HG03066 (cell line): ENCODE data around the gene STPG4.
"Not testable (repeated sequence)": the region's sequence is repeated elsewhere in the genome, so short reads cannot be mapped to it uniquely, and the experiment has no call there.

Experiments used
- ATAC-seq: cut with Tn5 transposase; IDR thresholded peaks from one replicate; pipeline ENCODE4 v1.9.1; 2021; ENCODE audit warnings: low read depth; ENCODE audit not compliant: unreplicated experiment

The STPG4 gene

DNA sequence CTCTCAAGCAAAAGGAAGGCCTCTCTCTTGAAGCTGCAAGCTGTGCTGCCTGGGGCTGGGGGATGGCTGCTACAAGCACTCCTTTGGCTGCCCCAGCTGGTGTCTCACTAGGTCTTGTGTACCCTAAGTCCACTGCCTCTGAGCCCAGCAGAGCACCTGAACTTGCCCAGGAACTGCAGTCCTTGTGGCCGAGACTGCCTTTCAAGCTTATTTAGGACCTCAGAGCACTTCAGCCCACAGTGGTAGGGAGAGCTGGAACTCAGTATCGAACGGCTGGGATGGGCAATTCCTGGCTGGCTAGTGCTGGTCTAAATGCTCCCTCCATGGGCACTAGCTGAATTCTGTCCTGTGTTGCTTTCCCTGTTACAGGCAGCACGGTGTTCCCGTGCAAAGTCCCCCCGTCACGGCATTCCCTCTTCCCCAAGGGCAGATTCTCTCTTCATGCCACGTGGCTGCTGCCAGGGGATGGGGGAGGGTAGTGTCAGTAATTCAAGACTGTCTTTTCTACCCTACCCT, 25.9 kb downstream of the STPG4 start:
- ATAC-seq: no peak

GRCh38 chr2:47128705-47129104, 26.4 kb downstream of the STPG4 start:
- no peak for ATAC-seq

GRCh38 chr2:47127862-47128543, 27.1 kb downstream of the STPG4 start:
- ATAC-seq: no peak

GRCh38 chr2:47126783-47127182, 28.3 kb downstream of the STPG4 start:
- no peak for ATAC-seq

DNA sequence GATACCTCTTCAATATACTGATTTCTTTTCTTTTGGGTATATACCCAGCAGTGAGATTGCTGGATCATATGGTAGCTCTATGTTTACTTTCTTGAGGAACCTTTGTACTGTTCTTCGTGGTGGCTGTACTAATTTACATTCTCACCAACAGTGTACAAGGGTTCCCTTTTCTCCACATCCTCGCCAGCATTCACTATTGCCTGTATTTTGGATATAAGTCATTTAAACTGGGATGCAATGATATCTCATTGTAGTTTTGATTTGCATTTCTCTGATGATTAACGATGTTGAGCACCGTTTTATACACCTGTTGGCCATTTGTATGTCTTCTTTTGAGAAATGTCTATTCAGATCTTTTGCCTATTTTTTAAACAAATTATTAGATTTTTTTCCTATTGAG, 30.4 kb downstream of the STPG4 start:
- ATAC-seq: not testable (repeated sequence)

GRCh38 chr2:47120424-47120823, 34.7 kb downstream of the STPG4 start:
- not testable (repeated sequence) for ATAC-seq

- no peak for ATAC-seq
Observed at GRCh38 chr2:47119001-47119400, 36.1 kb downstream of the STPG4 start.

- ATAC-seq: no peak
Observed at GRCh38 chr2:47118581-47118980, 36.5 kb downstream of the STPG4 start.

- no peak for ATAC-seq
Observed at GRCh38 chr2:47112665-47113435, 42.3 kb downstream of the STPG4 start.

GRCh38 chr2:47109680-47110079, 45.4 kb downstream of the STPG4 start:
- no peak for ATAC-seq

GRCh38 chr2:47109007-47109375, 46.1 kb downstream of the STPG4 start:
- ATAC-seq: no peak

- not testable (repeated sequence) for ATAC-seq
Observed at GRCh38 chr2:47108267-47109006, 46.7 kb downstream of the STPG4 start.

- ATAC-seq: not testable (repeated sequence)
Observed at GRCh38 chr2:47107201-47107600, 47.9 kb downstream of the STPG4 start.

- ATAC-seq: not testable (repeated sequence)
Observed at GRCh38 chr2:47106231-47106630, 48.9 kb downstream of the STPG4 start.

GRCh38 chr2:47099712-47100111, 55.4 kb downstream of the STPG4 start:
- not testable (repeated sequence) for ATAC-seq

- no peak for ATAC-seq
Observed at GRCh38 chr2:47098953-47099352, 56.2 kb downstream of the STPG4 start.

GRCh38 chr2:47097563-47097962, 57.5 kb downstream of the STPG4 start:
- no peak for ATAC-seq

DNA sequence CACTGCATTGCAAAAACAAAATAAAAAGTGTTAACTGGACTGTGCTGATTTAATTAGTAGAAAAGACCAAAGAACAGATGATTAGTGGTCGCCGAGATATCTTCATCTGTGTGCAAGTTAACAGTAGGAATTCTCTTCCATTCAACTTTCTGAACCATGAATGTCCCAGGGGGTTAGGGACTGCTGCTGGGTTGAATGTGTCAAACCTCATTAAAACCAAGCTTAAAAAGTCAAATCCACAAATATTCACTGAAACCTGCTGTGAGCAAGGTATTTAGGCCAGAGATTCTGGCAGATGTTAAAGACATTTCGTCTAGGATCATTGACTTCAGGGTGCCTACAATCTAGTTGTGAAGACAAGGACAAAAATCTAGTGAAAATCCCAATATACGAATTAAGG, 58.7 kb downstream of the STPG4 start:
- no peak for ATAC-seq

- ATAC-seq: no peak
Observed at GRCh38 chr2:47095349-47096020, 59.6 kb downstream of the STPG4 start.

- ATAC-seq: no peak
Observed at GRCh38 chr2:47094511-47095142, 60.5 kb downstream of the STPG4 start.
